GOT3 (cell line): ENCODE measurements around the gene PRKAR1B.
"Not testable (repeated sequence)": the region's sequence is repeated elsewhere in the genome, so short reads cannot be mapped to it uniquely, and the experiment has no call there.

ENCODE experiments used
- DNase-seq: peaks from one replicate; lab custom pipeline; 2025; ENCODE audit warnings: mixed read lengths; lab: John Stamatoyannopoulos, UW

Gene PRKAR1B

GRCh38 chr7:644381-645305, 82.4 kb downstream of the PRKAR1B start:
- no peak for DNase-seq

- DNase-seq, result no peak
Observed at GRCh38 chr7:641966-642365, 85.1 kb downstream of the PRKAR1B start.

- no peak for DNase-seq
Observed at GRCh38 chr7:641269-641671, 85.8 kb downstream of the PRKAR1B start.

- no peak for DNase-seq
Observed at GRCh38 chr7:638256-639011, 88.6 kb downstream of the PRKAR1B start.

- DNase-seq, result no peak
Observed at GRCh38 chr7:637826-638225, 89.3 kb downstream of the PRKAR1B start.

- DNase-seq, result no peak
Observed at GRCh38 chr7:636396-636795, 90.7 kb downstream of the PRKAR1B start.

GRCh38 chr7:635687-636382, 91.2 kb downstream of the PRKAR1B start:
- not testable (repeated sequence) for DNase-seq

- no peak for DNase-seq
Observed at GRCh38 chr7:635227-635626, 91.9 kb downstream of the PRKAR1B start.

GRCh38 chr7:633381-634018, 93.6 kb downstream of the PRKAR1B start:
- no peak for DNase-seq

- no peak for DNase-seq
Observed at GRCh38 chr7:632831-633210, 94.3 kb downstream of the PRKAR1B start.

- DNase-seq, result no peak
Observed at GRCh38 chr7:631964-632830, 94.9 kb downstream of the PRKAR1B start.

- DNase-seq, result no peak
Observed at GRCh38 chr7:631291-631711, 95.8 kb downstream of the PRKAR1B start.

- DNase-seq, result no peak
Observed at GRCh38 chr7:630539-630938, 96.5 kb downstream of the PRKAR1B start.

GRCh38 chr7:630111-630511, 97.0 kb downstream of the PRKAR1B start:
- no peak for DNase-seq

GRCh38 chr7:628826-629225, 98.3 kb downstream of the PRKAR1B start:
- no peak for DNase-seq

GRCh38 chr7:628402-628763, 98.7 kb downstream of the PRKAR1B start:
- DNase-seq, result no peak

GRCh38 chr7:627661-628401, 99.2 kb downstream of the PRKAR1B start:
- no peak for DNase-seq

GRCh38 chr7:625376-625971, 101.6 kb downstream of the PRKAR1B start:
- no peak for DNase-seq

- no peak for DNase-seq
Observed at GRCh38 chr7:623464-623863, 103.6 kb downstream of the PRKAR1B start.
